GM18505 (cell line): ENCODE results near the gene DAP.
A peak's percentile ranks its signal among the peaks of the same experiment; 100 is the strongest.
"Not testable (repeated sequence)": the region's sequence is repeated elsewhere in the genome, so short reads cannot be mapped to it uniquely, and the experiment has no call there.

Source experiments
- ATAC-seq: cut with Tn5 transposase; IDR thresholded peaks from one replicate; pipeline ENCODE4 v1.9.1; 2021; ENCODE audit not compliant: unreplicated experiment
- POLR2A ChIP-seq: IDR thresholded peaks from 4 replicates; pipeline ENCODE4 v1.6.1; 2011; ENCODE audit warnings: borderline replicate concordance; ENCODE audit not compliant: insufficient read depth, insufficient read length; ENCODE audit errors: extremely low read depth

DAP gene, protein sequence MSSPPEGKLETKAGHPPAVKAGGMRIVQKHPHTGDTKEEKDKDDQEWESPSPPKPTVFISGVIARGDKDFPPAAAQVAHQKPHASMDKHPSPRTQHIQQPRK

GRCh38 chr5:10761185-10761932, at the start of gene DAP:
DAP (minus strand) TSS chr5:10761234; CDS start chr5:10761068, 166 bp downstream.
- peak; percentile 60 for TF ChIP-seq POLR2A
- peak; percentile 78 for ATAC-seq

DNA sequence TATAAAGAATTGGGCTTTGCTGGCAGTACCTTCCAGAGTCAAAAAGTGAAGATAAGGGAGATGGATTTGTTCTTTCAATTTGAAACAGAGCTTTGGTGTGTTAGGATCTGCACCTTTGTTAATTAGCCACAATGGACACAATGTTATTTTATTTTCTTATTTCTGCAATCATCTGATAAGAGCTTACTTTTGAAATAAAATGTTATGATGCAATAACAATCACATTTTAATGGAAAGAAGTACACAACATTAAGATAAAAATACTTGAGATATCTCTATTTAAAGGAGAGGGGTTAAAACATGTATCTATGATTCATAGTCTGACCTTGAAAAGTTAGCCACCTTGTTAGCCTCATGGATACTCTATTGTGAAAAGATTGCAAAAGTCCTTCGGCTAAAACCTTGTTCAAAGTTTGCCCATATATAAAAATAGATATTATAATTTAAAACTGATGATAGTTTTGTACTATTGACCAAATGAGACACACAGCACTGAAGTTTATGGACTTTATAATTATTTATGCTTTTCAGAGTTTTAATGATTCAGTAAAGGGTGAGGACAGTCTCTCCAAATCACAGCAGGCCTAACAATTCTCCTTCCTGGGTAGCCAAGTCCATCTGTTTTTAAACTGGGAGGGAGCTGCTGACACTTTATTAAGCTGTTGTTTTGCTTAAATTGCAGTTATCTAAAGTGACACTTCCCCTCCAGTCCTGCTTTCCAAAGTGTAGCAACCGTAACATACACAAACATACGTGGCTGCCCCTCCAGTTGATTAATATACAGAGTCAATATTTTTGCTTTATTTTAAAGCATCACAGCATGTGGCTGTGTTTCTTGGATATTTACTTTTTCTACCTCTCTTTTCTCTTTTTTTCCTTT, 47.6 kb upstream of the DAP start:
- ATAC-seq, result no peak

GRCh38 chr5:10801931-10802666, 41.1 kb upstream of the DAP start:
- ATAC-seq, result no peak
- no peak for TF ChIP-seq POLR2A

More for the DNA sequence above, 47.6 kb upstream of the DAP start:
- TF ChIP-seq POLR2A, result no peak

GRCh38 chr5:10800852-10801251, 39.8 kb upstream of the DAP start:
- TF ChIP-seq POLR2A, result no peak
- no peak for ATAC-seq

DNA sequence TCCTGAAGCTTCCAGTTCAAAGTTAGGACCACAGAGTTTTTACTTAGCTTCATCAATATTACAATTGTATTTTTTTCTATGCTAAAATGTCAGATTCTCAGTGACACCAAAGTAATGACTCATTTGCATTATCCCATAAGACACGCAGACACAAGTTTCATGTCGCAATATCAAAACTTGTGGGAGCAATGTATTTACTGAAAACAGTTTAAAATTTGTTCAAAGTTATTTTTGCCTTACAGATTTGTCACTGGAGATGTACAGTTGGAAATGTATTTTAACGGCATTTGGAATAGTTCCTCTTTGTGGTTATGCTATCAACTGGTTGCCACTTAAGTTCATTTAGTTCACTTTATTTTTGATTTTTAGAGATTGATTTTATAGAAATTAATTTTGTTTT, 36.2 kb upstream of the DAP start:
- no peak for ATAC-seq
- TF ChIP-seq POLR2A, result no peak

GRCh38 chr5:10793785-10794184, 32.8 kb upstream of the DAP start:
- no peak for TF ChIP-seq POLR2A

GRCh38 chr5:10792336-10792735, 31.3 kb upstream of the DAP start:
- TF ChIP-seq POLR2A, result no peak
- no peak for ATAC-seq

More at GRCh38 chr5:10793785-10794184, 32.8 kb upstream of the DAP start:
- no peak for ATAC-seq

- TF ChIP-seq POLR2A, result no peak
- ATAC-seq, result no peak
Measured at GRCh38 chr5:10789726-10790125, 28.7 kb upstream of the DAP start.

DNA sequence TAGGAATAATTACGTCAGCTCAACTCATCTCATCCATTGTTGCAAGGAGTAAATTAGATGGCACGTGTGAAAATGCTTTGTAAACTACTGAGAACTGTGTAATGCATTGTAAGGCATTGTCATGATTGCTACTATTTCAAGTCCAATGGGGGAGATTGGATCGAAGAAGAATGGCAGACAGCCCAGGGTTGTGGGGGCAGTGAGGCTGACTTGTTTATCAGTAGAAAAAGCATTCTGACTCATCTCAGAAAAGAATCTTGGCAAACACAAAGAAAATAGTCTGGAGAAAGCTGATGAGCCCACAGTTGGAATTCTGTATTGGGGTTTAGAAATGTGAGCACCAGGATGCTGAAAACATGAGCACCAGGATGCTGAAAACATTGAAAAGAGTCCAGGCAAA, 28.0 kb upstream of the DAP start:
- TF ChIP-seq POLR2A, result no peak
- ATAC-seq, result no peak

- TF ChIP-seq POLR2A, result no peak
Measured at GRCh38 chr5:10788358-10788757, 27.3 kb upstream of the DAP start.

DNA sequence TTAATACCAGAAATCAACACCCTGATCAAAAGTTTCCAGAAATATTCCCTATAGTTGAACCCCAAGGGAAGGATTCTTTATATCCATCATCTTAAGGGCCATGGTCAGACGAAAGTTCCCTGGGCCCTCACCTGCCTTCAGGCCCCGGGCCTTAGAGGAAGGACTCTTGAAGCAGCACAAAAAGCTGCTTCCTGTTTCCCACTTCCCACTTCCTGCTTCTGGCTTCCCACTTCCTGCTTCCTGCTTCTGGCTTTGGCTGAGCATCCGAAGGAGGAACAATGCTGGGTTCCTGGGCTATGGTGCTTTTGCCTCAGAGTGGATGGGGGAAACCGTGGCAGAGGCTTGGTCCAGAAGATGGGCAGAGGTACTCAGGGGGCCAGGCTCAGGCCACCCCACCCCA, 25.8 kb upstream of the DAP start:
- no peak for TF ChIP-seq POLR2A
- no peak for ATAC-seq

More at GRCh38 chr5:10788358-10788757, 27.3 kb upstream of the DAP start:
- ATAC-seq, result no peak

DNA sequence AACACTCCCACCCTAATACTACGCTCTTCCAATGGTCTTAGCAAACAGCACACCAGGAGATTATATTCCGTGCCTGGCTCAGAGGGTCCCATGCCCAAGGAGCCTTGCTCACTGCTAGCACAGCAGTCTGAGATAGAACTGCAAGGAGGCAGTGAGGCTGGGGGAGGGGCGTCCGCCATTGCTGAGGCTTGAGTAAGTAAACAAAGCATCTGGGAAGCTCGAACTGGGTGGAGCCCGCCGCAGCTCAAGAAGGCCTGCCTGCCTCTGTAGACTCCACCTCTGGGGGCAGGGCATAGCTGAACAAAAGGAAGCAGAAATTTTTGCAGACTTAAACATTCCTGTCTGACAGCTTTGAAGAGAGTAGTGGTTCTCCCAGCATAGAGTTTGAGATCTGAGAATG, 19.2 kb upstream of the DAP start:
- not testable (repeated sequence) for ATAC-seq

- ATAC-seq, result no peak
- no peak for TF ChIP-seq POLR2A
Measured at GRCh38 chr5:10779592-10779991, 18.6 kb upstream of the DAP start.
